H9 (cell line): ENCODE results near the gene TAS1R1. TPM values are rescaled to one million over a fixed set of nuclear protein-coding genes. Genes with fewer than 3 reads are reported as not detected.

Experiments
- DNase-seq: peaks from one replicate; pipeline ENCODE4 v3.0.0-alpha.2; 2017
- H2AFZ ChIP-seq: one replicate; pipeline ENCODE4 v1.6.1; 2013; ENCODE audit warnings: mild to moderate bottlenecking, low read length, control low read depth, moderate library complexity
- H2AK5ac ChIP-seq: 2 replicates; pipeline ENCODE4 v1.6.1; 2013; ENCODE audit warnings: low read length, control low read depth, mixed read lengths; ENCODE audit not compliant: insufficient read length
- H2BK120ac ChIP-seq: one replicate; pipeline ENCODE4 v1.6.1; 2013; ENCODE audit warnings: low read depth, mild to moderate bottlenecking, low read length, control low read depth, inconsistent platforms; ENCODE audit not compliant: poor library complexity, severe bottlenecking
- H2BK12ac ChIP-seq: 2 replicates; pipeline ENCODE4 v1.6.1; 2013; ENCODE audit warnings: low read length, control low read depth, mixed read lengths, low read depth; ENCODE audit not compliant: insufficient read length
- H2BK15ac ChIP-seq: 2 replicates; pipeline ENCODE4 v1.6.1; 2013; ENCODE audit warnings: low read depth, low read length, control low read depth
- H2BK20ac ChIP-seq: one replicate; pipeline ENCODE4 v1.6.1; 2013; ENCODE audit warnings: low read depth, mild to moderate bottlenecking, low read length, control low read depth, inconsistent platforms; ENCODE audit not compliant: poor library complexity, severe bottlenecking
- H2BK5ac ChIP-seq: 2 replicates; pipeline ENCODE4 v1.6.1; 2013; ENCODE audit warnings: low read length, control low read depth, mixed read lengths; ENCODE audit not compliant: insufficient read length
- H3K14ac ChIP-seq: 2 replicates; pipeline ENCODE4 v1.6.1; 2013; ENCODE audit warnings: low read length, control low read depth; ENCODE audit not compliant: insufficient read depth
- H3K18ac ChIP-seq: 2 replicates; pipeline ENCODE4 v1.6.1; 2013; ENCODE audit warnings: low read depth, mild to moderate bottlenecking, mixed read lengths, low read length, control low read depth; ENCODE audit not compliant: insufficient read length
- H3K23ac ChIP-seq: 2 replicates; pipeline ENCODE4 v1.6.1; 2013; ENCODE audit warnings: low read length, control low read depth, mixed read lengths, low read depth; ENCODE audit not compliant: insufficient read length
- H3K23me2 ChIP-seq: 2 replicates; pipeline ENCODE4 v1.6.1; 2013; ENCODE audit warnings: low read depth, mild to moderate bottlenecking, mixed read lengths, low read length, control low read depth; ENCODE audit not compliant: insufficient read length, poor library complexity, severe bottlenecking
- H3K27ac ChIP-seq: 2 replicates; pipeline ENCODE4 v1.5.1; 2013; ENCODE audit warnings: low read length, control low read depth, mixed read lengths, low read depth; ENCODE audit not compliant: insufficient read length
- H3K27me3 ChIP-seq: 2 replicates; pipeline ENCODE4 v1.6.1; 2013; ENCODE audit warnings: low read length, control low read depth, inconsistent platforms; ENCODE audit not compliant: insufficient read depth
- H3K4ac ChIP-seq: 2 replicates; pipeline ENCODE4 v1.6.1; 2013; ENCODE audit warnings: low read depth, mild to moderate bottlenecking, control low read depth, inconsistent platforms, low read length, moderate library complexity
- H3K4me1 ChIP-seq: 2 replicates; pipeline ENCODE4 v1.6.1; 2013; ENCODE audit warnings: low read length, control low read depth, inconsistent platforms; ENCODE audit not compliant: insufficient read depth
- H3K4me2 ChIP-seq: 2 replicates; pipeline ENCODE4 v1.6.1; 2013; ENCODE audit warnings: low read length, control low read depth, mixed read lengths; ENCODE audit not compliant: insufficient read length, insufficient read depth
- H3K56ac ChIP-seq: 2 replicates; pipeline ENCODE4 v1.6.1; 2013; ENCODE audit warnings: low read depth, mild to moderate bottlenecking, mixed read lengths, low read length, control low read depth; ENCODE audit not compliant: insufficient read length
- H3K79me1 ChIP-seq: 2 replicates; pipeline ENCODE4 v1.6.1; 2013; ENCODE audit warnings: low read depth, mild to moderate bottlenecking, moderate library complexity, low read length, control low read depth, inconsistent platforms; ENCODE audit not compliant: insufficient read depth, poor library complexity, severe bottlenecking
- H3K79me2 ChIP-seq: 2 replicates; pipeline ENCODE4 v1.6.1; 2013; ENCODE audit warnings: low read length, control low read depth, inconsistent platforms; ENCODE audit not compliant: insufficient read depth
- H3K9ac ChIP-seq: 2 replicates; pipeline ENCODE4 v1.6.1; 2013; ENCODE audit warnings: low read length, control low read depth, mixed read lengths; ENCODE audit not compliant: insufficient read length; ENCODE audit errors: extremely low read depth
- H3K9me3 ChIP-seq: one replicate; pipeline ENCODE4 v1.6.1; 2013; ENCODE audit warnings: low read depth, low read length, inconsistent platforms; ENCODE audit not compliant: control insufficient read depth
- H3T11ph ChIP-seq: one replicate; pipeline ENCODE4 v1.6.1; 2013; ENCODE audit warnings: mild to moderate bottlenecking, low read length, control low read depth, inconsistent platforms
- H4K20me1 ChIP-seq: one replicate; pipeline ENCODE4 v1.6.1; 2013; ENCODE audit not compliant: control insufficient read depth, insufficient read length, insufficient read depth
- H4K5ac ChIP-seq: 2 replicates; pipeline ENCODE4 v1.6.1; 2013; ENCODE audit warnings: low read depth, mild to moderate bottlenecking, mixed read lengths, low read length, control low read depth; ENCODE audit not compliant: insufficient read length
- H4K8ac ChIP-seq: replicated peaks from 2 replicates; pipeline ENCODE4 v1.6.1; 2013; ENCODE audit warnings: low read length, control low read depth, mixed read lengths, low read depth; ENCODE audit not compliant: insufficient read length
- H4K91ac ChIP-seq: 2 replicates; pipeline ENCODE4 v1.6.1; 2013; ENCODE audit warnings: low read depth, mild to moderate bottlenecking, moderate library complexity, mixed read lengths, low read length, control low read depth; ENCODE audit not compliant: insufficient read length
- H3K27ac Mint-ChIP-seq, 3 experiments: 2 replicates in 2 of 3; 3 replicates in 1 of 3; pipeline ENCODE4 v1.8.0; 2020 to 2021; ENCODE audit warnings: mixed read lengths in 3 of 3, mild to moderate bottlenecking in 1 of 3, moderate library complexity in 1 of 3
- H3K27me3 Mint-ChIP-seq: 2 replicates; pipeline ENCODE4 v1.8.0; 2021; ENCODE audit warnings: low read depth, mild to moderate bottlenecking, moderate library complexity, mixed read lengths
- H3K36me3 Mint-ChIP-seq, 3 experiments: 2 replicates in 2 of 3; 3 replicates in 1 of 3; pipeline ENCODE4 v1.8.0; 2020 to 2021; ENCODE audit warnings: low read depth in 3 of 3, mixed read lengths in 3 of 3; ENCODE audit not compliant: insufficient read depth in 1 of 3
- H3K4me1 Mint-ChIP-seq, 2 experiments: 2 replicates each; pipeline ENCODE4 v1.8.0; 2020; ENCODE audit warnings: mixed read lengths in 2 of 2
- H3K4me3 Mint-ChIP-seq, 2 experiments: 2 replicates in 1 of 2; 3 replicates in 1 of 2; pipeline ENCODE4 v1.8.0; 2020 to 2021; ENCODE audit warnings: mild to moderate bottlenecking in 2 of 2, mixed read lengths in 2 of 2, moderate library complexity in 1 of 2
- H3K9me3 Mint-ChIP-seq, 2 experiments: 2 replicates in 1 of 2; 3 replicates in 1 of 2; pipeline ENCODE4 v1.8.0; 2020; ENCODE audit warnings: mild to moderate bottlenecking in 2 of 2, mixed read lengths in 2 of 2, moderate library complexity in 1 of 2
- WGBS: extraction: QIAGEN DNeasy Blood & Tissue Kit; methylation state at CpG from one replicate; pipeline ENCODE4 v1.1.7; 2013; ENCODE audit warnings: missing lambda C conversion rate, low lambda C conversion rate, mixed read lengths; ENCODE audit not compliant: insufficient read length; ENCODE audit errors: extremely low coverage; 5-methylcytosine and 5-hydroxymethylcytosine counted together
- total RNA-seq: library from RNA; stranded (reverse); gene quantifications from 2 replicates; pipeline ENCODE4 v1.2.1, GENCODE V29; 2021
- TF ChIP-seq, protein P1 (sequence below): fragments of 200-600 bp; sonication (generic); conservative IDR thresholded peaks from 3 replicates; pipeline ENCODE4 v1.8.0; 2021; ENCODE audit warnings: antibody characterized with exemption, mild to moderate bottlenecking

The TAS1R1 gene
- total RNA-seq, 1 experiment from 2014 or later = not detected

GRCh38 chr1:6511056-6511455 lies 44.1 kb upstream of the TAS1R1 start:
- Histone ChIP-seq H2BK12ac (no peak overlapping the region), H4K91ac (no peak overlapping the region), H3K14ac (no peak overlapping the region), H3K9ac (no peak overlapping the region), H4K8ac (no peak overlapping the region), H3K56ac (no peak overlapping the region), H2BK20ac (no peak overlapping the region), H3K27ac (no peak overlapping the region), H3K79me1 (no peaks in the 10 kb centered on the region), H2AFZ (no peak overlapping the region), H3T11ph (no peak overlapping the region), H2BK15ac (no peak overlapping the region), H2BK120ac (no peak overlapping the region), H2AK5ac (no peak overlapping the region), H2BK5ac (no peak overlapping the region), H3K4ac (no peak overlapping the region), H3K18ac (no peak overlapping the region), H4K5ac (no peak overlapping the region), H3K23me2 (no peaks in the 10 kb centered on the region), H3K79me2 (no peaks in the 10 kb centered on the region), H3K4me1 (no peaks in the 10 kb centered on the region), H3K23ac (no peak overlapping the region), H4K20me1 (no peaks in the 10 kb centered on the region), H3K9me3 (no peaks in the 10 kb centered on the region), H3K4me2 (no peak overlapping the region), H3K27me3 (no peaks in the 10 kb centered on the region)
- Mint-ChIP-seq H3K4me3 (no peak overlapping the region), H3K27ac (no peak overlapping the region), H3K27me3 (no peaks in the 10 kb centered on the region), H3K9me3 (no peaks in the 10 kb centered on the region), H3K36me3 (no peaks in the 10 kb centered on the region), H3K4me1 (peaks cover 0 to 3% of the 10 kb centered on the region in 2 experiments; a peak in 2 of 4 replicates)
- WGBS = no CpG with 5 or more reads among the region's 6 CpGs
- DNase-seq = no peak
- TF ChIP-seq, protein P1, sequence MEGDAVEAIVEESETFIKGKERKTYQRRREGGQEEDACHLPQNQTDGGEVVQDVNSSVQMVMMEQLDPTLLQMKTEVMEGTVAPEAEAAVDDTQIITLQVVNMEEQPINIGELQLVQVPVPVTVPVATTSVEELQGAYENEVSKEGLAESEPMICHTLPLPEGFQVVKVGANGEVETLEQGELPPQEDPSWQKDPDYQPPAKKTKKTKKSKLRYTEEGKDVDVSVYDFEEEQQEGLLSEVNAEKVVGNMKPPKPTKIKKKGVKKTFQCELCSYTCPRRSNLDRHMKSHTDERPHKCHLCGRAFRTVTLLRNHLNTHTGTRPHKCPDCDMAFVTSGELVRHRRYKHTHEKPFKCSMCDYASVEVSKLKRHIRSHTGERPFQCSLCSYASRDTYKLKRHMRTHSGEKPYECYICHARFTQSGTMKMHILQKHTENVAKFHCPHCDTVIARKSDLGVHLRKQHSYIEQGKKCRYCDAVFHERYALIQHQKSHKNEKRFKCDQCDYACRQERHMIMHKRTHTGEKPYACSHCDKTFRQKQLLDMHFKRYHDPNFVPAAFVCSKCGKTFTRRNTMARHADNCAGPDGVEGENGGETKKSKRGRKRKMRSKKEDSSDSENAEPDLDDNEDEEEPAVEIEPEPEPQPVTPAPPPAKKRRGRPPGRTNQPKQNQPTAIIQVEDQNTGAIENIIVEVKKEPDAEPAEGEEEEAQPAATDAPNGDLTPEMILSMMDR = no peak
